GDM1 (cell line): ENCODE data around the gene SLC47A2.
"Not testable (repeated sequence)": the region's sequence is repeated elsewhere in the genome, so short reads cannot be mapped to it uniquely, and the experiment has no call there.

ENCODE experiments used
- DNase-seq: peaks from one replicate; lab custom pipeline; 2025; lab: John Stamatoyannopoulos, UW

Gene SLC47A2, protein sequence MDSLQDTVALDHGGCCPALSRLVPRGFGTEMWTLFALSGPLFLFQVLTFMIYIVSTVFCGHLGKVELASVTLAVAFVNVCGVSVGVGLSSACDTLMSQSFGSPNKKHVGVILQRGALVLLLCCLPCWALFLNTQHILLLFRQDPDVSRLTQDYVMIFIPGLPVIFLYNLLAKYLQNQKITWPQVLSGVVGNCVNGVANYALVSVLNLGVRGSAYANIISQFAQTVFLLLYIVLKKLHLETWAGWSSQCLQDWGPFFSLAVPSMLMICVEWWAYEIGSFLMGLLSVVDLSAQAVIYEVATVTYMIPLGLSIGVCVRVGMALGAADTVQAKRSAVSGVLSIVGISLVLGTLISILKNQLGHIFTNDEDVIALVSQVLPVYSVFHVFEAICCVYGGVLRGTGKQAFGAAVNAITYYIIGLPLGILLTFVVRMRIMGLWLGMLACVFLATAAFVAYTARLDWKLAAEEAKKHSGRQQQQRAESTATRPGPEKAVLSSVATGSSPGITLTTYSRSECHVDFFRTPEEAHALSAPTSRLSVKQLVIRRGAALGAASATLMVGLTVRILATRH

DNA sequence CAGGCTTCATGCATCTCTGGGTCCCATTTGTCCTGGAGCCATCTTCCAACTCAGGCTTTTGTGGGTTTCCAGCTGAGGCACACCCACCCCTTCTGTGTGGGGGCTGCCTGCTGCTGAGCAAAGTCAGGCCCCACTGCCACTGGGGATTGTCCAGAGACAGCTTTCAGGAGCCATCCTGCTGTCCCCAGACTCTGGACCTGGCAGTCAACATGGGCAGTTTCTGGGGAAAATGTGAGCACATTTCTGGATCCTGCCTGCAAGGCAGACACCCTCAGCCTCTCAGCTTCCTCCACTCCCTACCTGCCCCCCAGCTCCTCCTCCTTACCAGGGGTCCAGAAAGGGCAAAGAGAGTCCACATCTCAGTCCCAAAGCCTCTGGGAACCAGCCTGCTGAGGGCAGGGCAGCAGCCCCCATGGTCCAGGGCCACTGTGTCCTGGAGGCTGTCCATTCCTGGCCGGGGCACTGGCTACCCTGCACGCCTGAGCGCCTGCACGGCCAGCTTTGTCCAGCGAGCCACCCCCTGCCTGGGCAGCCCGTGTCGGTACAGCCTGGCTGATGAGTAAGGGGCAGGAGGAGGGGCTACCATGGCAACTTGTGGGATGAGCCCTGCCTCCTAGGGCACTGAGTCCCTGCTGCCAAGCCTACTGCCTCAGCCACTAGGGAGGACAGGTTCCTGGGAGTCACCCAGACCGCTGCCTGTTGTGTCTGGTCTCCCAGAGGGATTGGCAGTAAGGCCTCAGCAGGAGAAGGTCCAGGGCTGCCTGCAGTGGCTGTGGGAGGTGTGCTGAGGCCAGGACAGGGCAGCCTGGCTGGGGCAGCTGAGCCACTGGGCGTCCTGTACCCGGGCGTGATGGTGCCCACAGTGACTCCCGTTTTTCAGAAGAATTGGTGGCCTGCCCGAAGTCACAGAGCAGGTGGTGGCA lies at the start of gene SLC47A2:
TSS of gene SLC47A2 (minus strand) at position 477 of the 923 bp plus-strand sequence. CDS start at position 448, 29 bp downstream.
- no peak for DNase-seq

DNA sequence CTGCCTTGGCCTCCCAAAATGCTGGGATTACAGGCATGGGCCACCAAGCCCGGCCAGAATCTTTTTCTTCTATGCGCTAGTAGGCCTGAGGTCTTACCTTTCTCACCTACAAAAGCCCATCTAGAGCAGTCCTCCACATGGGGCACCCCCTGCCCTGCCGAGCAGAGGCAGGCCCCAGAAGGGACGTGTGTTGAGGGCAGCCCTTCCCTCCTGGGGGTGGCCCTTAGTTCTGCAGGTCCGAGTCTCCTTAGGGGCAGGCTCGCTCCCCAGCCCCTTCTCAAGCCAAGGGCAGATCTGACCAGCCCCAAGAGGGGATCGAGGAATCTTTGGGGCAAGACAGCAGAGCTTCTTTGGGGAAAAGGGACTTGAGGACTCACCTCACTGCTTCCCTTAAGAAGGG lies 49.6 kb upstream of the SLC47A2 start:
- DNase-seq: no peak

DNA sequence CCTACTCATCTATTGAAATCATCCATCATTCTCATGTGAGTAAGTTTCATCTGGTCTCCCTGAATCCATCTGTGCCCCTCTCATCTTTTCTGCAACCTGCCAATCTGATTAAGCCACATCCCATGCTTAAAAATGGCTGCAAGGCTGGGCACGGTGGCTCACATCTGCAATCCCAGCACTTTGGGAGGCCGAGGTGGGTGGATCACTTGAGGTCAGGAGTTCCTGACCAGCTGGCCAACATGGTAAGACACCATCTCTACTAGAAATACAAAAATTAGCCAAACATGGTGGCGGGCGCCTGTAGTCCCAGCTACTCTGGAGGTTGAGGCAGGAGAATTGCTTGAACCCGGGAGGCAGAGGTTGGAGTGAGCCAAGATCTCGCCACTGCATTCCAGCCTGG lies 47.6 kb upstream of the SLC47A2 start:
- not testable (repeated sequence) for DNase-seq

DNA sequence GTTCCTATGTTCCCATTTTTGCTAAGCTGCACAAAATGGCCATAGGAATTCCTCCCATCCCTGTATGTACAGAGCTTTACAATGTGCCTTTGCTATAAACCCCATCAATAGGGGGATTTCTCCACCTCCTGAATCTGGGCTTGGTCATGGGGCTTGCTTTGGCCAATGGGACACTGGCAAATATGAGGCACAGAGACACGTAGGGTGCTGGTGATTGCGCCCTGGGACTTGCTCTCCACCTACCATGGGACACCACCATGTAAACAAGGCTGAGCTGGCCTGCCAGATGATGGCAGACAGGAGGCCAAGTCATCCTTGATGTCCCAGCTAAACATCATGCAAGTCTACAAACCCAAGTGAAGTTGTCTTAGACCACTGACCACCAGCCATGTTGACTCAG lies 47.0 kb upstream of the SLC47A2 start:
- DNase-seq: no peak

DNA sequence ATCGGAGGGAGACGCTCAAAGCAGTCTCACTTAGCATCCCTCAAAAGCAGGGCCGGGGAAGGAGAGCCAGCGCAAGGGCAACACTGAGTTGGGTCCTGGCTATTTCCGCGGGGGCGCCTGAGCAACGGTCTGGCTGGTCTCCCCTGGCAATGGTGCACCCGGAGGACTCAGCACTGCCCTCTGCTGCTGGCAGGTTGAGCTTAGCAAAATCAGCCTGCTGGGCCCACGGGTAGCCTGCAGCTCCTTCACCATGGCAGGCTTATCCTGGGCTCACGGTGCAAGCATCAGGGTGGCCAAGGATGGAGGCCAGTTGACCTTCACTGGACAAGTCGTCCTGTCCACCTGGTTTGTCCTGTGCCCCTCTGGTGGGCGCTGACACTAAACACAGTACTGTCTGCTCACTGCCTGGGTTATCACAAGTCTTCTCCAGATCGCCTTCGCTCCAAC lies 46.2 kb upstream of the SLC47A2 start:
- DNase-seq: peak; percentile 27

DNA sequence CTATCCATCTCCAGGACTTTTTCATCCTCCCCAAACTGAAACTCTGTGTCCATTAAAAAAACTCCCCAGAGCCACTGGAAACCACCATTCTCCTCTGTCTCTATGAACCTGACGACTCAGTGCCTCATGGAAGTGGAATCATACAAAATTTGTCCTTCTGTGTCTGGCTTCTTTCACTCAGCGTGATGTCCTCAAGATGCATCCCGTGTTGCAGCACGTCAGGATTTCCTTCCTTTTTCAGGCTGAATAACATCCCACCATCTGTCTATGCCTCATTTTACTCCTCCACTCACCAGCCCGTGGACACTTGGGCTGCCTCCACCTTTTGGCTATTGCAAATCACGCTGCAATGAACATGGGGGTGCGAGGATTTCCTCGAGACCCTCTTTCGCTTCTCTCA lies 44.4 kb upstream of the SLC47A2 start:
- no peak for DNase-seq

DNA sequence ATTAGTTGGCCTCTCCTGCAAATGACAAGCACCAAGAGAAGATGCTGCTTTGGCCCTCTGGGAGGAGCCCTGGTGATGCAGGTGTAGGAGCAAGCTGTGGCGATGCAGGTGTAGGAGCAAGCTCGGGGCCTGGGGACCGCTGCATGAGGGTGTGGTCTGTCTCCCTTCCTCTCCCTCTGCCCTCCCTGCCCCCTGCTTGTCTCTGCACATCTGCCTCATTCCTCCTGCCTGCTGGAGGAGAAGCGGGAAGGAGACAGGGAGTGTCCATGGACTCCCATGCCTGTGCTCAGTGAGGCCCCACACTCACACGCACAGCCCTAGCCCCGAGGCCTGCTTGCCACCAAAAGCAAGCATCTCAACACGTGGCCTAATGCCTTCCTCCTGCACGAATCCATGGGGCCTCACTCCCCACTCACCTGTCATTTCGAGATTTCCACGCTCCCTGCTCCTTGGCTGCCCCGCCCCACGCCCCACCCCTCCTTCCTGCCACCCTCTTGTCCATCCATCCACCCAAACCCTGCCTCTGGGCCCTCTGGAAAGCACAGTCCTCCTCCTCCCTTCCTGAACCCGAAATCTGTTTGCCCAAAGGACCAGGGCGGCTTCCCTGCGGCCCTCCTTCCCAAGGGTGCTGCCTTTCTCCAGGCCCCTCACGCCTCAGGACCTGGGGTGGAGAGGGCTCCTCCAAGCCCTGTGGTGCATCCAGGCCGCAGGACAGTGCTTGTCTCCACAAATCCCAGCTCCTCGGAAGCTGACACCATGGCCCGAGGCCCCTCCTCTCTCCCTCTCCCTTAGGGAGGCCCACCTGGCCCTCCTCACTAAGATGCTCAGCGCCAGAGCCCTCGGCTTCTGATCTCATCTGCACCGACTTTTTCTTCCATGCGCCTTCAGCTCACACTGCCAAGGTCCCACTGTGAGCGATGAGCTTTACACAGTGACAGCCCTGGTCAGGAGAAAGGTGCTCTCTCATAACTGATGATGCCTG lies 43.5 kb upstream of the SLC47A2 start:
- DNase-seq: no peak

DNA sequence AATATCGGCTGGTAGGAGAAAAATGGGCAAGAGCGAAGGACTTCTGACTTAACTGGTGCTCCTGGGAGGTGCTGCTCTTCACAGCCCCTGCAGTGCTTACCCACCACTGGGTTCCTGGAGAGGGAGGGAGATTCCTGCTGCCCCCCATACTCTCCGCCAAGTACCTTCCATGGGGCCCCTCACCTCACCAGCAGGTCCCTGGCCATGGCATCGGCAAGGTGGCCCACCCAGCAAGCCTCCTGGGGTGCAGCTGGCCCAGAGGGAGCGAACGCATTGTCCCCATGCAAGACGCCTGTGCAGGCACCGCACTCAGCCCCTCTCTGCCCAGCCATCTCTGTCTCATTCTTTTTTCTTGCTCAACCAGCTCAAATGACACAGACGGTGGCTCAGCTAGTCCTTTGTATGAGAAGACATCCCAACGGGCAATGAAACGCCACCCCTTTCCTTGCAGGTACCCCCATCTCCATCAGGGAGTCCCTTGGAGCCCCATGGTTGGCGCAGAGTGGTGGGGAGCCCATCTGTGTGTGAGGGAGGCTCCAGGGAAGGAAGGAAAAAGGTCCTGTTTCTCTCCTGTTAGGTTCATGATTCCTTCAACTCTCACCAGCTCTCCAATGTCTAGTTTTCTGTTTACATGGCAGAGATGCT lies 41.3 kb upstream of the SLC47A2 start:
- no peak for DNase-seq

DNA sequence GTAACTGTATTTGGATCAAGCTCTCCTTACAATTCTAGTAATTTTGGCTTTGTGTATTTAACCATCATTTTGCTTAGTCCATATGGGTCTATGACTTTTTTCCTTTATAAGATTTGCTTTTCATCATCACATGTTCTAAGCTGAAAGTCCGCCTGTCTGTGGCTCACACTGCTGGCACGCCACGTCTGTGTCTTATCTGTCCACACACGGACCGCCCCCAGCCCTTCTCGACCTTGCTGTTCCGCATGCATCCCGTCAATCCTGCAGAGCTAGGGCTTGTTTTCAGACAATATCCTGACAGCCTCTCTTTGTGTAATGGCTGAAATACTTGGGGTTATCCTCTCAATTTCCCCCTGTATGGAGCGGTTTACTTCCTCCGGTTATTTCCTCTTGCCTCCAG lies 40.2 kb upstream of the SLC47A2 start:
- no peak for DNase-seq

DNA sequence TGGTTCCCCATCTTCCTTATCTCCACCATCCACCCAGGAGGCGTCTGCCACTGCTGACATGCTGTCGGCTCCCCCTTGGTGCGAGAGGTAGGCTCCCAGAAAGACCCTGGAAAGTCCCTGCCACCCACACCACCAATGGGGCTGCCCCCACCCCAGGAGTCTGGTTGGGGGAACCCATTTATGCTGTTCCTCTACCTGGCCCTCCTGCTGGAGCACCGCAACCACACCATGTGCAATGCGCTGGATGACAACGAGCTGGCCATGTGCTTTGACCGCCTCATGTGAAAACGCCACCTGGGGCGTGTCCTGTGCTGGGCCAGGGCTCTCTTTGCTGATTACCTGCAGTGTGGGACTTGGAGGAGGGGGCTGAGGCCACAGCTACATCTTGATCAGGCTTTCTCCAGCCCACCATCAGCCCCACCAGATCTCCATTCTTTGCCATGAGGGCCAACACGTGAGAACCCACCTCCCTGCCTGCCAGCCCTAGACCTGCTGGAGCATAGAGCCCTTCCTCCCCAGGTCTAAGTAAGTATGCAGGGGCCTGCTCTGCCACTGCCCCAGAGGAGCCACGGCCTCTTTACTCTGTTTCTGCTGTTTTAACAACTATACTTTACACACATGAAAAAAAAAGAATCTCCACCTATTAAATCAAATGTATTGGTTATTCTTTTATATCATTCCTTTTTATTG lies 39.6 kb upstream of the SLC47A2 start:
- no peak for DNase-seq

DNA sequence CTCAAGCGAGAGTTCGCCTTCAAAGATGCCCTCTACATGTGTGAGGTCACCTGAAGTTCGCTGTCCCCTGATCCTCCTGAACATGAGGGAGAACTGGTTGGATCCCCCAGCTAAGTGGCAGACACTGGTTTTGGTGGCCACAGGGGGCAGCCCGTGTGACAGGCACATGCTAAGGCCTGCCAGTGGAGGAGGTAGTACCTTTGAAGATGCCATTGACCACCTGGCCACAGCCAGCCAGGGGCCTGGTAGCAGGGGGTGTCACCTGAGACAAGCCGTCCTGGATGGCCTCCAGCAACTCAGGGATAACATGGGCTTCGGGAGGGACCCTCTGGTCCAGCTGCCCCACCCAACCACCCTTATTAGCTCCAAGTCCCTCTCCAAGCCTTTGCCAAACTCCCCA lies 39.0 kb upstream of the SLC47A2 start:
- DNase-seq: no peak

DNA sequence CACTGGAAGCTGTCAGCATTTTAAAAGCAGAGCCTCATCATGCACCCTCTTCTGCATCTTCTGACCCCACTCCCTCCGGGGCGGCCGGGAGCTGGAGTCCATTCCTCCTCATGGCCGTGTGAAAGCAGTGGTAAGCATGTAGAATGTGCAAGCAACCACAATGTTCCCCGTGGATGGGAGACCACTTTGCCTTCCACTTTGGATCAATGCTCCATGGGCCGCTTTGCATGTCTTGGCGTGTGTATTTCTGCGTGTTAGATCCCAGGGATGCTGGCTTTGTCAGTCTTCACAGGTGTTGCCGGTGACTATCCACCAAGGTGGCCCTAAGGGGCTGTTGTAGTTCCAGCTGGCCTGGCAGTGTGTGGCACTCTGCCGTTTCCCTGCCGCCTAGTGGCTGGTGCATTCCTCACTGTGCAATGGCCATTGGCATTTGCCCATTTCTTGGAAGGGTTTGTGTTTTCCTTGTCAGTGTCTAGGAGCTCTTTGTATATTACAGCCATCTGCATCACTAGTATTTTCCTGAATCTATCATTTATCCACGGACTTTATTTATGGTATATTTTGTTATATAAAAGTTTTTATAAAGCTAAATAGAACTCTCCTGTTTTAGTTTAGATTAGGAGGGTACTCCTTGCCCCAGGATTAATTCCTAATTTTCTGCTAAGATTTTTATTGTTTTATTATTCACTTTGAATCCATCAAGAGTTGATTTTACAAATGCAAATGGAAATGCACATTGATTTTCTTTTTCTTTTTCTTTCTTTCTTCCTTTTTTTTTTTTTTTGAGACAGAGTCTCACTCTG lies 37.5 kb upstream of the SLC47A2 start:
- DNase-seq: no peak

DNA sequence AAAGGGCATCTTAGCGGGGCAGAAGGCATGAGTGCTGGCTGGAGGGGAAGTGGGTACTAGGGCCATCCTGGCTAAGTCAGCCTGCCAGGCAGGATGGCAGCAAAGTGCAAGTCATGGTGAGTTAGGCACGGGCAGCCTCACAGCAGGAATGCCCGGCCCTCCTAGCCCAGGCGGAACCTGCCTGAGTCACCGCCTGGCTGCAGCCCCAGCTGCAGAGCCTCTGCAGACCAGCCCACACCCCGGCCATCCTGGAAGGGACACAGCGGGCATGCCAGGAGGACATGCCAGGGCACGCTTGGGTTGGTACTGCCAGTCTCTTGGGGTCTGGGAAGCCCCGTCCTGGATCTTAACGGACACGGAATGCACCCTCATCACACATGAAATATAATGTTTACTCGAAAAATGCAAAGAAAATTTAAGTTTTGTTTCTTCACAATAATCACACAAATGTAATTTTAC lies 36.7 kb upstream of the SLC47A2 start:
- peak; percentile 63 for DNase-seq

DNA sequence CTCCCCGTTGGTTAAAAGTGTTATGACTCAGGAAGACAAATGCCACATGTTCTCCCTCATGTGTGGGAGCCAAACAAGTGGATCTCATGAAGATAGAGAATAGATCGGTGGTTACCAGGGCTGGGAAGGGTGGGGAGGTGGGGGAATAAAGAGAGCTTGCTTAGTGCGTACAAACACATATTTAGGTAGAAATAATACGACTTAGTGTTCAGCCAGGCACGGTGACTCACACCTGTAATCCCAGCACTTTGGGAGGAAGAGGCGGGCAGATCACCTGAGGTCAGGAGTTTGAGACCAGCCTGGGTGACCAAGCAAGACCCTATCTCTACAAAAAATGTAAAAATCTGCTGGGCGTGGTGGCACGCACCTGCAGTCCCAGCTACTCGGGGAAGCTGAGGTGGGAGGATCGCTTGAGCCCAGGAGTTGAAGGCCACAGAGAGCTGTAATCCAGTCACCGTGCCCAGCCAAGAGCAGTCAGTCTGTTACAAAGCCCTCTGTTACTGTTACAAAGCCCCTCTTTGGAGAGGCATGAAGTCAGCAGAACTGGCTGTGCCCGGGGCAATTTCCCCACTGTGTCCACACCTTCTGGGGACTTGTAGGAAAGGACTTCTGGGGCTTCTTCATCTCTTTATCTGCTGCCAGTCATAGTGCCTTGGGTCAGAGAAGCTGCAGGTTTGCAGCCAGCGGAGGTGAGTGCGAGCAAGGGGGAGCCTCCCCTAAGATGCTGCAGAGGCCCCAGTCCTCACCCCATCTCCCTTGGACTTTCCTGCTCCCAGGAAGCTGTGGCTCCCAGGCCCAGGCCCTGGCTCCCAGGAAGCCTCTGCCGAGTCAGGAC lies 36.0 kb upstream of the SLC47A2 start:
- DNase-seq: no peak

DNA sequence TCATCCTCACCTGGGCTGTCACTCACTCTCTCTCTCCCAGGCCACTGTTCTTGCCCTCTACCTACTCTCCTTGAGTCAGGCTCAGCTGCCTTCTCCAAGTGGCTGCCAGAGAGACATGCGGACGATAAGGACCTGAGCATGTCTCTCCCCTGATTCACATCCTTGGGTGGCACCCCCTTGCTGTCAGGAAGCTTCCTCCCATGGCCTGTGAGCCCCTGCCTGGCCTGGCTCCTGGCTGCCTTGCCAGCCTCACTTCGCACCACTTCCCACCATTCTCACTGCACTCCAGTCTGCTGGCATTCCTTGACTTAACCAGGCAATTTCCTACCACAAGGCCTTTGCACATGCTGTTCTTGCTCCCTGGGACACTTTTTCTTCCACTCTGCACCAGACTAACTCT lies 34.5 kb upstream of the SLC47A2 start:
- no peak for DNase-seq

DNA sequence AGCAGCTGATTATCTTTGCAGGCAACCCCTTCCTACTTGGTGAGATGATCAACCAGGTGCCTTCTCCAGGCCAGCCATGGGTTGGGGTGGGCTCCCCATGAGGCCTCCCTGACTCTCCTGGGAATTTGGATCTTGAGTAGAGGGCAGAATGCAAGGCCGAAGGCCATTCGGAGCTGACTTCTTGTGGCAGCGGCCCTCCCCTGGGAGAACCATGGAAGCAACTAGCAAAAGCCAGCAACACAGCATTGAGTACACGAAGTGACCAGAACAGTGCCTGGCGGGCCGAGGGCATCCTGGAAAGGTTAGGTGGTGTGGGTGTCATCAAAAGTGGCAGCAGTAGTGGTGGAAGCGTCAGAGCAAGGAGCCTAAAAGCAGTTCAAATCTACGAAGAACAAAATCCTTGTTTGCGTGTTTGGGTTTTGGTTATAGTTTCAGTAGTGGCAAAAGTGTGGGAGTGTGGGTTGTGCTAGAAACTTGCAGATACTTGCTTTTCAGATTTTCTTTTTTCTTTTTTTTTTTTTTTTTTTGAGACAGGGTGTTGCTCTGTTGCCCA lies 33.7 kb upstream of the SLC47A2 start:
- DNase-seq: no peak

DNA sequence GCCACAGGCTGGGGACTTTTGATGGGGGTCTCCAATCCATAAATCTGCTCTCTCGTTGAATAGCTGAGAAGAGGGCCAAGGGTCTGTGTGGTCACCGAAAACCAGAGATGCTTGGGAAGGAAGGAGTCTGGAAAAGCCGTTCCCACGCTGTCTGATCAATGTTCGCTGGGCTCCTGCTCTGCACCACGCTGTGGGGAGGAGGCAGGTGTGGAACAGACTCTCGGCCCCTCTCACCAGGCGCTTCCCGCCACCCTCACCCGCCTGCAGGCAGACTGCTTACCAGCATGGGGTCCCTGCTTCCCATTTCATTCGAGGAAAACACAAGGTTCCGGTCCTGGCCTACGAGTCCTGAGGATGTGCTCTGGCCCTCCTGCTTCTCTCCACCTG lies 32.4 kb upstream of the SLC47A2 start:
- DNase-seq: no peak
